ENCODE measurements around the gene LRRN2.

Gene LRRN2

DNA sequence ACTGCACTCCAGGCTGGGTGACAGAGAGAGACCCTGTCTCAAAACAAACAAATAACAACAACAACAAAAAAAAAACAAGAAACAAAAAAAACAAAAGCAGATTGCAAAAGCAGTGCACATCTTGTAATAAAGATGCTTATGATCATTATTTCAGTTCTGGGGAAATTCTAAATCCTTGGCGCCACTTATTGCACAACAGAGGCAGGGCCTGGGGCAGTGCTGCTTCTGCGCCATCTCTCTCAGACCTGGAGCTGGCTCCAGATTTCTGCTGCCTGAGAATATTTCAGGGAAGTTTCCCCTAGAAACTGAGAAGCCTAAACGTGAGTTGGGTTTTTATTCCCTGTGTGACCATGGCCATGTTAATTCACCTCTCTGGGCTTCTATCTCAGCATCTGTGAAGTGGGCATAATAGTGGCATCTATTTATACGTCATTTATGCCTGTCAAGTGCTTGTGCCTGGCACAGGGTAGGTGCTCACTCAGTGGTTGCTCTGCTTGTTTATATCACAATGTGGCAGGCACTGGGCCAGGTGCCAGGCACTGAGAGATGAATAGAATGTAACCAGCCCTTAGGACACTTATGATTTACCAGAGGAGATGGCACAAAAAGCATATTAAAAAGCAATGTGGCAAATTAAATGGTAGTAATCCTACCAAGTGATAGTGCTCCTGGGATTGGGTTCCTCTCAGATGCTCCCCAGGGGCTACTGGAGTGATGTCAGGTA, 101.5 kb downstream of the LRRN2 start:
- TF ChIP-seq, protein P1, sequence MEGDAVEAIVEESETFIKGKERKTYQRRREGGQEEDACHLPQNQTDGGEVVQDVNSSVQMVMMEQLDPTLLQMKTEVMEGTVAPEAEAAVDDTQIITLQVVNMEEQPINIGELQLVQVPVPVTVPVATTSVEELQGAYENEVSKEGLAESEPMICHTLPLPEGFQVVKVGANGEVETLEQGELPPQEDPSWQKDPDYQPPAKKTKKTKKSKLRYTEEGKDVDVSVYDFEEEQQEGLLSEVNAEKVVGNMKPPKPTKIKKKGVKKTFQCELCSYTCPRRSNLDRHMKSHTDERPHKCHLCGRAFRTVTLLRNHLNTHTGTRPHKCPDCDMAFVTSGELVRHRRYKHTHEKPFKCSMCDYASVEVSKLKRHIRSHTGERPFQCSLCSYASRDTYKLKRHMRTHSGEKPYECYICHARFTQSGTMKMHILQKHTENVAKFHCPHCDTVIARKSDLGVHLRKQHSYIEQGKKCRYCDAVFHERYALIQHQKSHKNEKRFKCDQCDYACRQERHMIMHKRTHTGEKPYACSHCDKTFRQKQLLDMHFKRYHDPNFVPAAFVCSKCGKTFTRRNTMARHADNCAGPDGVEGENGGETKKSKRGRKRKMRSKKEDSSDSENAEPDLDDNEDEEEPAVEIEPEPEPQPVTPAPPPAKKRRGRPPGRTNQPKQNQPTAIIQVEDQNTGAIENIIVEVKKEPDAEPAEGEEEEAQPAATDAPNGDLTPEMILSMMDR (IDR thresholded peaks at IDR 0.05; ENCODE audit: low read depth, low read length): no peak
- in situ Hi-C loops (cut with HindIII; ENCODE audit: low sequenced_read_pairs): no loop called here
- DNase-seq (ENCODE audit: low read depth, low spot score): no peak
- H3K4me3 ChIP-seq (ENCODE audit: low read depth, low read length): no peak overlapping the region

GRCh38 chr1:204581759-204582158, 103.8 kb downstream of the LRRN2 start:
- in situ Hi-C loops (cut with HindIII; ENCODE audit: low sequenced_read_pairs): no loop called here
- H3K4me3 ChIP-seq (ENCODE audit: low read depth, low read length): no peak overlapping the region
- TF ChIP-seq, protein P1 (IDR thresholded peaks at IDR 0.05; ENCODE audit: low read depth, low read length): no peak
- no peak for DNase-seq (ENCODE audit: low read depth, low spot score)

- in situ Hi-C loops (cut with HindIII; ENCODE audit: low sequenced_read_pairs): no loop called here
- no peak overlapping the region for H3K4me3 ChIP-seq (ENCODE audit: low read depth, low read length)
- no peak for DNase-seq (ENCODE audit: low read depth, low spot score)
Observed at GRCh38 chr1:204580862-204581261, 104.7 kb downstream of the LRRN2 start.

GRCh38 chr1:204579681-204580080, 105.9 kb downstream of the LRRN2 start:
- TF ChIP-seq, protein P1 (IDR thresholded peaks at IDR 0.05; ENCODE audit: low read depth, low read length): no peak
- no peak overlapping the region for H3K4me3 ChIP-seq (ENCODE audit: low read depth, low read length)
- in situ Hi-C loops (cut with HindIII; ENCODE audit: low sequenced_read_pairs): no loop called here
- no peak for DNase-seq (ENCODE audit: low read depth, low spot score)

More at GRCh38 chr1:204580862-204581261, 104.7 kb downstream of the LRRN2 start:
- TF ChIP-seq, protein P1 (IDR thresholded peaks at IDR 0.05; ENCODE audit: low read depth, low read length): no peak

- H3K4me3 ChIP-seq (ENCODE audit: low read depth, low read length): no peak overlapping the region
- no peak for DNase-seq (ENCODE audit: low read depth, low spot score)
- TF ChIP-seq, protein P1 (IDR thresholded peaks at IDR 0.05; ENCODE audit: low read depth, low read length): no peak
- in situ Hi-C loops (cut with HindIII; ENCODE audit: low sequenced_read_pairs): no loop called here
Observed at GRCh38 chr1:204578867-204579664, 106.5 kb downstream of the LRRN2 start.

DNA sequence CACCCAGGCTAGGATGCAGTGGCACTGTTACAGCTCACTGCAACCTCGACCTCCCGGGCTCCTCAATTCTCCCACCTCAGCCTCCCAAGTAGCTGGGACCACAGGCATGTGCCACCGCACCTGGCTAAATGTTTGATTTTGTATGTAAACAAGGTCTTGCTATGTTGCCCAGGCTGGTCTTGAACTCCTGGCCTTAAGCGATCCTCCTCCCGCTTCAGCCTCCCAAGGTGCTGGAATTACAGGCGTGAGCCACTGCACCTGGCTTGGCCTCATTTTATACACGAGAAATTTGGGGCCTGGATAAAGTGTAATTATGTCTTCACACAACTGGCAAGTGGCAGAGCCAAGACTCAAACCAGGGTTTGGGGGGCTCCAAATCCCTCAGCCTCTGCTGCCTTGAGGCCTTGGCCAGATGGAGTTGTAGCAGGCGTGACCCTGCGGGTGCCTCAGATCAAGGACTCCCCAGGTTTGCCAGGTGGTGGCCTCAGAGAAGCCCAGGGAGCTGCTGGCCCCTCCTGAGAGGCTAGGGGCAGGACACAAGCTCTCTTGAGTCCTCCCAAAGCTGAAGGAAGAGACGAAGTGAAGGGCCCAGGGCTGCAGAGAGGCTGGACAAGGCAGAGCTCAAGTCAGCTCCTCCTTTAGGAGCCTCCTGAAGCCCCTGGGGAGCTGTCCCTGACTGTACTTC, 107.6 kb downstream of the LRRN2 start:
- no peak for DNase-seq (ENCODE audit: low read depth, low spot score)
- TF ChIP-seq, protein P1 (IDR thresholded peaks at IDR 0.05; ENCODE audit: low read depth, low read length): no peak
- in situ Hi-C loops (cut with HindIII; ENCODE audit: low sequenced_read_pairs): no loop called here
- H3K4me3 ChIP-seq (ENCODE audit: low read depth, low read length): no peak overlapping the region

Measured in astrocyte of the spinal cord (primary cell).